Measurements from ENCODE around the gene RASGRP2. TPM values are rescaled to one million over a fixed set of nuclear protein-coding genes. Genes with fewer than 3 reads are reported as not detected.

The RASGRP2 gene
- total RNA-seq, 1 experiment from 2014 or later, result 26.9 TPM

- H3K18ac ChIP-seq (ENCODE audit: insufficient read length, low read depth, low read length), result no peak overlapping the region
- no peak for DNase-seq
- H3K4me1 ChIP-seq (ENCODE audit: insufficient read depth, low read length), result no peaks in the 10 kb centered on the region; the same call in 1 of the 2 replicates
- no peaks in the 10 kb centered on the region for H3K23me2 ChIP-seq (ENCODE audit: insufficient read length, low read depth, low read length, poor library complexity, severe bottlenecking)
- TF ChIP-seq CTCF (conservative IDR thresholded peaks at IDR 0.05), result no peak
- peaks cover 25 to 47% of the 10 kb centered on the region in 2 experiments for H3K4me1 Mint-ChIP-seq
- no peak overlapping the region for H3K14ac ChIP-seq (ENCODE audit: insufficient read depth, low read length)
- H3K27ac Mint-ChIP-seq, result no peak overlapping the region
- H3K4ac ChIP-seq (ENCODE audit: low read depth, low read length), result no peak overlapping the region
- no peak overlapping the region for H2BK120ac ChIP-seq (ENCODE audit: low read depth, low read length, poor library complexity, severe bottlenecking)
- no peaks in the 10 kb centered on the region for H3K9me3 Mint-ChIP-seq
- H3K23ac ChIP-seq (ENCODE audit: insufficient read length, low read depth, low read length), result no peak overlapping the region
- no peaks in the 10 kb centered on the region; the same call in none of the 2 replicates for H3K27me3 Mint-ChIP-seq (ENCODE audit: low read depth)
- no peaks in the 10 kb centered on the region for H3K9me3 ChIP-seq (ENCODE audit: control insufficient read depth, low read depth, low read length)
- H3K36me3 Mint-ChIP-seq (ENCODE audit: insufficient read depth in 1 of 3, low read depth in 3 of 3), result peaks cover 0 to 9% (median 4%) of the 10 kb centered on the region in 3 experiments; a peak in 4 of 7 replicates
- H3T11ph ChIP-seq (ENCODE audit: low read length), result no peak overlapping the region
- H2BK5ac ChIP-seq (ENCODE audit: insufficient read length, low read length), result no peak overlapping the region
- H4K20me1 ChIP-seq (ENCODE audit: control insufficient read depth, insufficient read depth, insufficient read length), result no peaks in the 10 kb centered on the region
- no peaks in the 10 kb centered on the region for H3K79me1 ChIP-seq (ENCODE audit: insufficient read depth, low read depth, low read length, poor library complexity, severe bottlenecking)
- H3K27me3 ChIP-seq (ENCODE audit: insufficient read depth, low read length), result no peaks in the 10 kb centered on the region
- no CpG with 5 or more reads among the region's 13 CpGs for WGBS (ENCODE audit: extremely low coverage, insufficient read length, low lambda C conversion rate)
- no peak overlapping the region for H3K56ac ChIP-seq (ENCODE audit: insufficient read length, low read depth, low read length)
- no peak overlapping the region for H2BK12ac ChIP-seq (ENCODE audit: insufficient read length, low read depth, low read length)
- H3K4me3 Mint-ChIP-seq, result no peak overlapping the region
- H4K5ac ChIP-seq (ENCODE audit: insufficient read length, low read depth, low read length), result no peak overlapping the region
- no peak overlapping the region for H2AFZ ChIP-seq (ENCODE audit: low read length)
- H3K79me2 ChIP-seq (ENCODE audit: insufficient read depth, low read length), result no peaks in the 10 kb centered on the region
- H4K91ac ChIP-seq (ENCODE audit: insufficient read length, low read depth, low read length), result no peak overlapping the region
- H3K27ac ChIP-seq (ENCODE audit: insufficient read length, low read depth, low read length), result no peak overlapping the region
- H2BK20ac ChIP-seq (ENCODE audit: low read depth, low read length, poor library complexity, severe bottlenecking), result no peak overlapping the region
- no peak overlapping the region for H3K9ac ChIP-seq (ENCODE audit: extremely low read depth, insufficient read length, low read length)
- H2BK15ac ChIP-seq (ENCODE audit: low read depth, low read length), result no peak overlapping the region
- H2AK5ac ChIP-seq (ENCODE audit: insufficient read length, low read length), result no peak overlapping the region
- H3K4me2 ChIP-seq (ENCODE audit: insufficient read depth, insufficient read length, low read length), result no peak overlapping the region
- H4K8ac ChIP-seq (replicated peaks; ENCODE audit: insufficient read length, low read depth, low read length), result no peak overlapping the region
These were observed 11.9 kb upstream of the RASGRP2 start for GRCh38 chr11:64755681-64756361.
